ENCODE measurements around the gene ZNF653. TPM values are rescaled to one million over a fixed set of nuclear protein-coding genes. Genes with fewer than 3 reads are reported as not detected.

ZNF653 gene
- polyA plus RNA-seq, 1 of the 3 experiments (the other 2 are of a cell fraction): 14.7 TPM

- TF ChIP-seq NFIC (IDR thresholded peaks at IDR 0.05; ENCODE audit: borderline replicate concordance) (peak; percentile 54; the same call in 1 of the 2 replicates), TEAD4 (IDR thresholded peaks at IDR 0.05; ENCODE audit: borderline replicate concordance, insufficient read depth) (no peak), RFX5 (IDR thresholded peaks at IDR 0.05; ENCODE audit: low read length) (no peak), EP300 (IDR thresholded peaks at IDR 0.05; ENCODE audit: borderline replicate concordance in 1 of 2, low read depth in 1 of 2, low read length in 1 of 2) (no peak; a peak in 2 of 4 replicates), RAD21 (IDR thresholded peaks at IDR 0.05; ENCODE audit: low read length) (no peak), EZH2phosphoT487 (IDR thresholded peaks at IDR 0.05; ENCODE audit: borderline replicate concordance, low read depth) (no peak), GABPA (IDR thresholded peaks at IDR 0.05; ENCODE audit: low read depth) (peak; percentile 81), GATA2 (CRISPR knock-in tag; IDR thresholded peaks at IDR 0.05) (no peak), SIN3A (IDR thresholded peaks at IDR 0.05; ENCODE audit: borderline replicate concordance, low read depth, low read length) (no peak; the same call in none of the 2 replicates)
- TF ChIP-seq, protein P1, sequence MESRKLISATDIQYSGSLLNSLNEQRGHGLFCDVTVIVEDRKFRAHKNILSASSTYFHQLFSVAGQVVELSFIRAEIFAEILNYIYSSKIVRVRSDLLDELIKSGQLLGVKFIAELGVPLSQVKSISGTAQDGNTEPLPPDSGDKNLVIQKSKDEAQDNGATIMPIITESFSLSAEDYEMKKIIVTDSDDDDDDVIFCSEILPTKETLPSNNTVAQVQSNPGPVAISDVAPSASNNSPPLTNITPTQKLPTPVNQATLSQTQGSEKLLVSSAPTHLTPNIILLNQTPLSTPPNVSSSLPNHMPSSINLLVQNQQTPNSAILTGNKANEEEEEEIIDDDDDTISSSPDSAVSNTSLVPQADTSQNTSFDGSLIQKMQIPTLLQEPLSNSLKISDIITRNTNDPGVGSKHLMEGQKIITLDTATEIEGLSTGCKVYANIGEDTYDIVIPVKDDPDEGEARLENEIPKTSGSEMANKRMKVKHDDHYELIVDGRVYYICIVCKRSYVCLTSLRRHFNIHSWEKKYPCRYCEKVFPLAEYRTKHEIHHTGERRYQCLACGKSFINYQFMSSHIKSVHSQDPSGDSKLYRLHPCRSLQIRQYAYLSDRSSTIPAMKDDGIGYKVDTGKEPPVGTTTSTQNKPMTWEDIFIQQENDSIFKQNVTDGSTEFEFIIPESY (IDR thresholded peaks at IDR 0.05; ENCODE audit: borderline replicate concordance, low read depth): no peak
Measured at GRCh38 chr19:11505504-11506100, at the start of gene ZNF653 (continued).

DNA sequence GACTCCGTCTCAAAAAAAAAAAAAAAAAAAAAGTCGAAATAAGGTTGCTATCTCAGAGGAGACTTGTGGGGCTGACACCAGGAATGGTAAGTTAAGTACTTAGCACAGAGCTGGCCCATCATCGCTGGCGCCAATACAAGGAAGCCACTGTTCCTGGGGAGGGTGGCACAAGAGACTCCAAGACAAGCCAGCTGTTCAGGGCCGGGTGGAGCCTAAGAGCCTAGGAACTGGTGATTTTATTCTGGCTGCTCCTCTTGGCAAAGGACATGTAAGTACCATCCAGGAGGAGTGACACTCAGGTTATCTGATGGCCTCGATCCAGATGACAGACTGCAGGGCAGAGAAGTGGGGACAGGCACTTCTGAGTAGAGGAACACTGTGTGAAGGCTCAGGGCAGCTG, 49.6 kb upstream of the ZNF653 start:
- H3K36me3 ChIP-seq (replicated peaks in 1 of 2; ENCODE audit: control insufficient read depth in 1 of 2, insufficient read depth in 2 of 2, low read length in 1 of 2): peaks cover 3 to 21% of the 10 kb centered on the region in 2 experiments
- no peak overlapping the region for H3K9ac ChIP-seq
- H2AFZ ChIP-seq (ENCODE audit: low read depth): no peak overlapping the region
- CTCF ChIA-PET: interaction anchor here (1.3 kb wide), 1 partner anchor 19 kb away, joined by 4 read pairs; no protein-coding TSS in a partner anchor
- DNase-seq: no peak
- 84% methylated on average over 5 of the region's 6 CpGs for WGBS (ENCODE audit: low lambda C conversion rate)
- POLR2A ChIA-PET: no interaction called here
- peaks cover 48% of the 10 kb centered on the region for H3K79me2 ChIP-seq (ENCODE audit: insufficient read depth)
- H3K4me3 ChIP-seq (ENCODE audit: low read depth in 2 of 2, low read length in 1 of 2): no peak overlapping the region
- H3F3A ChIP-seq (replicated peaks; ENCODE audit: insufficient read depth): no peaks in the 10 kb centered on the region
- TF ChIP-seq, protein P2, sequence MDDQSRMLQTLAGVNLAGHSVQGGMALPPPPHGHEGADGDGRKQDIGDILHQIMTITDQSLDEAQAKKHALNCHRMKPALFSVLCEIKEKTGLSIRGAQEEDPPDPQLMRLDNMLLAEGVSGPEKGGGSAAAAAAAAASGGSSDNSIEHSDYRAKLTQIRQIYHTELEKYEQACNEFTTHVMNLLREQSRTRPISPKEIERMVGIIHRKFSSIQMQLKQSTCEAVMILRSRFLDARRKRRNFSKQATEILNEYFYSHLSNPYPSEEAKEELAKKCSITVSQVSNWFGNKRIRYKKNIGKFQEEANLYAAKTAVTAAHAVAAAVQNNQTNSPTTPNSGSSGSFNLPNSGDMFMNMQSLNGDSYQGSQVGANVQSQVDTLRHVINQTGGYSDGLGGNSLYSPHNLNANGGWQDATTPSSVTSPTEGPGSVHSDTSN (IDR thresholded peaks at IDR 0.05): no peak
- TF ChIP-seq JUND (IDR thresholded peaks at IDR 0.05) (no peak), CHD2 (IDR thresholded peaks at IDR 0.05; ENCODE audit: low read length, partially characterized antibody) (no peak), TCF12 (IDR thresholded peaks at IDR 0.05) (no peak), FOXM1 (IDR thresholded peaks at IDR 0.05; ENCODE audit: low read depth) (no peak), SIN3A (IDR thresholded peaks at IDR 0.05; ENCODE audit: borderline replicate concordance, low read depth, low read length) (no peak), GATA2 (CRISPR knock-in tag; IDR thresholded peaks at IDR 0.05) (no peak), RCOR1 (IDR thresholded peaks at IDR 0.05; ENCODE audit: low read length) (no peak), RAD21 (IDR thresholded peaks at IDR 0.05; ENCODE audit: low read length) (no peak), EP300 (IDR thresholded peaks at IDR 0.05; ENCODE audit: borderline replicate concordance in 1 of 2, low read depth in 1 of 2, low read length in 1 of 2) (no peak), MEF2A (IDR thresholded peaks at IDR 0.05; ENCODE audit: borderline replicate concordance, low read depth) (no peak), RFX5 (IDR thresholded peaks at IDR 0.05; ENCODE audit: low read length) (no peak), CTCF (IDR thresholded peaks at IDR 0.05) (no peak), TEAD4 (IDR thresholded peaks at IDR 0.05; ENCODE audit: borderline replicate concordance, insufficient read depth) (no peak)
- TF ChIP-seq, protein P3, sequence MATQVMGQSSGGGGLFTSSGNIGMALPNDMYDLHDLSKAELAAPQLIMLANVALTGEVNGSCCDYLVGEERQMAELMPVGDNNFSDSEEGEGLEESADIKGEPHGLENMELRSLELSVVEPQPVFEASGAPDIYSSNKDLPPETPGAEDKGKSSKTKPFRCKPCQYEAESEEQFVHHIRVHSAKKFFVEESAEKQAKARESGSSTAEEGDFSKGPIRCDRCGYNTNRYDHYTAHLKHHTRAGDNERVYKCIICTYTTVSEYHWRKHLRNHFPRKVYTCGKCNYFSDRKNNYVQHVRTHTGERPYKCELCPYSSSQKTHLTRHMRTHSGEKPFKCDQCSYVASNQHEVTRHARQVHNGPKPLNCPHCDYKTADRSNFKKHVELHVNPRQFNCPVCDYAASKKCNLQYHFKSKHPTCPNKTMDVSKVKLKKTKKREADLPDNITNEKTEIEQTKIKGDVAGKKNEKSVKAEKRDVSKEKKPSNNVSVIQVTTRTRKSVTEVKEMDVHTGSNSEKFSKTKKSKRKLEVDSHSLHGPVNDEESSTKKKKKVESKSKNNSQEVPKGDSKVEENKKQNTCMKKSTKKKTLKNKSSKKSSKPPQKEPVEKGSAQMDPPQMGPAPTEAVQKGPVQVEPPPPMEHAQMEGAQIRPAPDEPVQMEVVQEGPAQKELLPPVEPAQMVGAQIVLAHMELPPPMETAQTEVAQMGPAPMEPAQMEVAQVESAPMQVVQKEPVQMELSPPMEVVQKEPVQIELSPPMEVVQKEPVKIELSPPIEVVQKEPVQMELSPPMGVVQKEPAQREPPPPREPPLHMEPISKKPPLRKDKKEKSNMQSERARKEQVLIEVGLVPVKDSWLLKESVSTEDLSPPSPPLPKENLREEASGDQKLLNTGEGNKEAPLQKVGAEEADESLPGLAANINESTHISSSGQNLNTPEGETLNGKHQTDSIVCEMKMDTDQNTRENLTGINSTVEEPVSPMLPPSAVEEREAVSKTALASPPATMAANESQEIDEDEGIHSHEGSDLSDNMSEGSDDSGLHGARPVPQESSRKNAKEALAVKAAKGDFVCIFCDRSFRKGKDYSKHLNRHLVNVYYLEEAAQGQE (IDR thresholded peaks at IDR 0.05; ENCODE audit: low read depth, low read length): no peak
- peaks cover 5 to 7% of the 10 kb centered on the region in 2 experiments; a peak in 1 of 4 replicates for H3K4me1 ChIP-seq (ENCODE audit: control insufficient read depth in 1 of 2, insufficient read depth in 2 of 2, low read depth in 1 of 2, low read length in 1 of 2)
- no peaks in the 10 kb centered on the region for H3K27me3 ChIP-seq (ENCODE audit: insufficient read depth)
- H3K27ac ChIP-seq (ENCODE audit: low read depth in 2 of 2, low read length in 1 of 2): no peak overlapping the region
- H4K20me1 ChIP-seq (ENCODE audit: insufficient read depth): peaks cover 24% of the 10 kb centered on the region
- no peaks in the 10 kb centered on the region for H3K9me2 ChIP-seq
- H3K9me3 ChIP-seq: no peaks in the 10 kb centered on the region
- no peak overlapping the region for H3K4me2 ChIP-seq
